HG02884 (cell line): ENCODE results near the gene DCDC2C.

Experiments used
- ATAC-seq: cut with Tn5 transposase; IDR thresholded peaks from one replicate; pipeline ENCODE4 v1.9.1; 2021; ENCODE audit warnings: mild to moderate bottlenecking, moderate library complexity; ENCODE audit not compliant: unreplicated experiment

DCDC2C gene

GRCh38 chr2:3708576-3708975, 5.2 kb downstream of the DCDC2C start:
- no peak for ATAC-seq

GRCh38 chr2:3709225-3709624, 5.8 kb downstream of the DCDC2C start:
- ATAC-seq = no peak

GRCh38 chr2:3712424-3712823, 9.0 kb downstream of the DCDC2C start:
- no peak for ATAC-seq

- ATAC-seq = no peak
Observed at GRCh38 chr2:3712831-3713503, 9.6 kb downstream of the DCDC2C start.

GRCh38 chr2:3718679-3719078, 15.3 kb downstream of the DCDC2C start:
- no peak for ATAC-seq

GRCh38 chr2:3725002-3725401, 21.6 kb downstream of the DCDC2C start:
- ATAC-seq = no peak

GRCh38 chr2:3725458-3726250, 22.3 kb downstream of the DCDC2C start:
- no peak for ATAC-seq

GRCh38 chr2:3726511-3726910, 23.1 kb downstream of the DCDC2C start:
- ATAC-seq = no peak

GRCh38 chr2:3727397-3728045, 24.1 kb downstream of the DCDC2C start:
- ATAC-seq = no peak

GRCh38 chr2:3728104-3729054, 25.0 kb downstream of the DCDC2C start:
- peak; percentile 64 for ATAC-seq

GRCh38 chr2:3729055-3729448, 25.7 kb downstream of the DCDC2C start:
- ATAC-seq = no peak

GRCh38 chr2:3729786-3730185, 26.4 kb downstream of the DCDC2C start:
- ATAC-seq = no peak

GRCh38 chr2:3730646-3731045, 27.3 kb downstream of the DCDC2C start:
- ATAC-seq = no peak

GRCh38 chr2:3731829-3732228, 28.5 kb downstream of the DCDC2C start:
- no peak for ATAC-seq

- ATAC-seq = no peak
Observed at GRCh38 chr2:3736112-3736511, 32.7 kb downstream of the DCDC2C start.

- ATAC-seq = no peak
Observed at GRCh38 chr2:3737128-3737527, 33.8 kb downstream of the DCDC2C start.

- peak; percentile 66 for ATAC-seq
Observed at GRCh38 chr2:3738454-3738853, 35.1 kb downstream of the DCDC2C start.

GRCh38 chr2:3739313-3739712, 35.9 kb downstream of the DCDC2C start:
- no peak for ATAC-seq

- ATAC-seq = no peak
Observed at GRCh38 chr2:3741396-3741795, 38.0 kb downstream of the DCDC2C start.

GRCh38 chr2:3741867-3742602, 38.7 kb downstream of the DCDC2C start:
- no peak for ATAC-seq
